ENCODE measurements around the gene APOA5.

APOA5 gene

DNA sequence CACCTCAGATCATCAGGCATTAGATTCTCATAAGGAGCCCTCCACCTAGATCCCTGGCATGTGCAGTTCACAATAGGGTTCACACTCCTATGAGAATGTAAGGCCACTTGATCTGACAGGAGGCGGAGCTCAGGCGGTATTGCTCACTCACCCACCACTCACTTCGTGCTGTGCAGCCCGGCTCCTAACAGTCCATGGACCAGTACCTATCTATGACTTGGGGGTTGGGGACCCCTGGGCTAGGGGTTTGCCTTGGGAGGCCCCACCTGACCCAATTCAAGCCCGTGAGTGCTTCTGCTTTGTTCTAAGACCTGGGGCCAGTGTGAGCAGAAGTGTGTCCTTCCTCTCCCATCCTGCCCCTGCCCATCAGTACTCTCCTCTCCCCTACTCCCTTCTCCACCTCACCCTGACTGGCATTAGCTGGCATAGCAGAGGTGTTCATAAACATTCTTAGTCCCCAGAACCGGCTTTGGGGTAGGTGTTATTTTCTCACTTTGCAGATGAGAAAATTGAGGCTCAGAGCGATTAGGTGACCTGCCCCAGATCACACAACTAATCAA lies 40.2 kb upstream of the APOA5 start:
- no peak for DNase-seq (ENCODE audit: low spot score)
- Histone ChIP-seq H3K27ac (no peak overlapping the region), H3K4me3 (no peak overlapping the region)
- TF ChIP-seq, protein P1, sequence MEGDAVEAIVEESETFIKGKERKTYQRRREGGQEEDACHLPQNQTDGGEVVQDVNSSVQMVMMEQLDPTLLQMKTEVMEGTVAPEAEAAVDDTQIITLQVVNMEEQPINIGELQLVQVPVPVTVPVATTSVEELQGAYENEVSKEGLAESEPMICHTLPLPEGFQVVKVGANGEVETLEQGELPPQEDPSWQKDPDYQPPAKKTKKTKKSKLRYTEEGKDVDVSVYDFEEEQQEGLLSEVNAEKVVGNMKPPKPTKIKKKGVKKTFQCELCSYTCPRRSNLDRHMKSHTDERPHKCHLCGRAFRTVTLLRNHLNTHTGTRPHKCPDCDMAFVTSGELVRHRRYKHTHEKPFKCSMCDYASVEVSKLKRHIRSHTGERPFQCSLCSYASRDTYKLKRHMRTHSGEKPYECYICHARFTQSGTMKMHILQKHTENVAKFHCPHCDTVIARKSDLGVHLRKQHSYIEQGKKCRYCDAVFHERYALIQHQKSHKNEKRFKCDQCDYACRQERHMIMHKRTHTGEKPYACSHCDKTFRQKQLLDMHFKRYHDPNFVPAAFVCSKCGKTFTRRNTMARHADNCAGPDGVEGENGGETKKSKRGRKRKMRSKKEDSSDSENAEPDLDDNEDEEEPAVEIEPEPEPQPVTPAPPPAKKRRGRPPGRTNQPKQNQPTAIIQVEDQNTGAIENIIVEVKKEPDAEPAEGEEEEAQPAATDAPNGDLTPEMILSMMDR (IDR thresholded peaks at IDR 0.05) = no peak

GRCh38 chr11:116830184-116830912 lies 38.7 kb upstream of the APOA5 start:
- DNase-seq (ENCODE audit: low spot score) = no peak
- H3K4me3 ChIP-seq = no peak overlapping the region
- H3K27ac ChIP-seq = no peak overlapping the region
- TF ChIP-seq, protein P1 (IDR thresholded peaks at IDR 0.05) = no peak

DNA sequence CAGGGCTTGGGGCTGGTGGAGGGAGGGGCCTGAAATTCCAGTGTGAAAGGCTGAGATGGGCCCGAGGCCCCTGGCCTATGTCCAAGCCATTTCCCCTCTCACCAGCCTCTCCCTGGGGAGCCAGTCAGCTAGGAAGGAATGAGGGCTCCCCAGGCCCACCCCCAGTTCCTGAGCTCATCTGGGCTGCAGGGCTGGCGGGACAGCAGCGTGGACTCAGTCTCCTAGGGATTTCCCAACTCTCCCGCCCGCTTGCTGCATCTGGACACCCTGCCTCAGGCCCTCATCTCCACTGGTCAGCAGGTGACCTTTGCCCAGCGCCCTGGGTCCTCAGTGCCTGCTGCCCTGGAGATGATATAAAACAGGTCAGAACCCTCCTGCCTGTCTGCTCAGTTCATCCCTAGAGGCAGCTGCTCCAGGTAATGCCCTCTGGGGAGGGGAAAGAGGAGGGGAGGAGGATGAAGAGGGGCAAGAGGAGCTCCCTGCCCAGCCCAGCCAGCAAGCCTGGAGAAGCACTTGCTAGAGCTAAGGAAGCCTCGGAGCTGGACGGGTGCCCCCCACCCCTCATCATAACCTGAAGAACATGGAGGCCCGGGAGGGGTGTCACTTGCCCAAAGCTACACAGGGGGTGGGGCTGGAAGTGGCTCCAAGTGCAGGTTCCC lies 38.0 kb upstream of the APOA5 start, which contains the start of gene APOC3:
Gene APOC3, plus strand, starts transcription at position 383 of the 659 bp plus-strand sequence. CDS start 676 bp downstream, outside the sequence.
- Histone ChIP-seq H3K27ac (no peak within 1 kb of the TSS), H3K4me3 (no peak within 1 kb of the TSS)
- DNase-seq (ENCODE audit: low spot score) = no peak
- TF ChIP-seq, protein P1 (IDR thresholded peaks at IDR 0.05) = no peak

GRCh38 chr11:116828632-116829524 lies 37.2 kb upstream of the APOA5 start:
- Histone ChIP-seq H3K4me3 (no peak overlapping the region), H3K27ac (no peak overlapping the region)
- no peak for DNase-seq (ENCODE audit: low spot score)
- TF ChIP-seq, protein P1 (IDR thresholded peaks at IDR 0.05) = no peak

GRCh38 chr11:116827461-116827860 lies 35.8 kb upstream of the APOA5 start:
- no peak overlapping the region for H3K4me3 ChIP-seq
- TF ChIP-seq, protein P1 (IDR thresholded peaks at IDR 0.05) = no peak

GRCh38 chr11:116826751-116827431 lies 35.2 kb upstream of the APOA5 start:
- DNase-seq (ENCODE audit: low spot score) = no peak
- TF ChIP-seq, protein P1 (IDR thresholded peaks at IDR 0.05) = no peak
- no peak overlapping the region for H3K4me3 ChIP-seq
- H3K27ac ChIP-seq = no peak overlapping the region

More at GRCh38 chr11:116827461-116827860, 35.8 kb upstream of the APOA5 start:
- no peak for DNase-seq (ENCODE audit: low spot score)
- no peak overlapping the region for H3K27ac ChIP-seq
